ENCODE results near the gene CRHR2. TPM values are rescaled to one million over a fixed set of nuclear protein-coding genes. Genes with fewer than 3 reads are reported as not detected.

CRHR2 gene
- total and polyA plus RNA-seq, 2 experiments from 2014 or later, result 0.14 to 1.4 TPM

DNA sequence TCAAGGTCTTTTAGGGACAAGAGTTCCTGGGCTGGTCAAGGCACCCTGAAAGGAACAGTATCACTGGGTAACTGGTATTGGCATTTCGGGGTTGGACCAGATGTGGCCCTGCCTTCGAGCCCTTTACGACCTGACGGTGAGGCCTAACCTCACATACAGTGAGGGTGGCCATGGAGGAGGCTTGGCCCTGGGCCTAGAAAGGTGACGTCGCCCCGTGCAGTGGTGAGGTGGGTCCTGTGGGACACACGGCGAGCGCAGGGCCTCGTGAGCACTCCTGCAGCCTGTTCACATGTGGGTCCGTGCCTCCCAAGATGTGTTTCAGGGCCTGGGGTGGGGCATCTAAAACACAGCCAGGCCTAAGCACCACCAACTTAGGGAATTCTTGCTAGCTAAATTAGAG is 36.1 kb downstream of the CRHR2 start:
- Histone ChIP-seq H3K4me2 (no peak overlapping the region), H3F3A (replicated peaks; ENCODE audit: low read depth) (no peaks in the 10 kb centered on the region; the same call in 1 of the 2 replicates), H4K20me1 (replicated peaks; ENCODE audit: insufficient read depth) (no peaks in the 10 kb centered on the region; the same call in 1 of the 2 replicates), H3K27ac (ENCODE audit: low read depth) (no peak overlapping the region), H3K4me3 (no peak overlapping the region), H3K79me2 (replicated peaks; ENCODE audit: insufficient read depth) (peaks cover 6% of the 10 kb centered on the region; the same call in 1 of the 2 replicates), H3K4me1 (ENCODE audit: insufficient read depth) (peaks cover 13% of the 10 kb centered on the region), H3K9me2 (ENCODE audit: insufficient read depth) (0 out of 2 replicates have a peak, but pooled peaks cover 6% of the 10 kb centered on the region), H3K36me3 (ENCODE audit: insufficient read depth) (no peaks in the 10 kb centered on the region), H3K27me3 (ENCODE audit: insufficient read depth) (no peaks in the 10 kb centered on the region), H2AFZ (no peak overlapping the region)
- Mint-ChIP-seq H3K27ac (no peak overlapping the region), H3K27me3 (ENCODE audit: insufficient read depth, low read depth, poor library complexity) (peaks cover 10% of the 10 kb centered on the region), H3K4me1 (peaks cover 23% of the 10 kb centered on the region), H3K4me3 (no peak overlapping the region), H3K36me3 (ENCODE audit: low read depth) (peaks cover 33% of the 10 kb centered on the region), H3K9me3 (no peaks in the 10 kb centered on the region)
- TF ChIP-seq, protein P1, sequence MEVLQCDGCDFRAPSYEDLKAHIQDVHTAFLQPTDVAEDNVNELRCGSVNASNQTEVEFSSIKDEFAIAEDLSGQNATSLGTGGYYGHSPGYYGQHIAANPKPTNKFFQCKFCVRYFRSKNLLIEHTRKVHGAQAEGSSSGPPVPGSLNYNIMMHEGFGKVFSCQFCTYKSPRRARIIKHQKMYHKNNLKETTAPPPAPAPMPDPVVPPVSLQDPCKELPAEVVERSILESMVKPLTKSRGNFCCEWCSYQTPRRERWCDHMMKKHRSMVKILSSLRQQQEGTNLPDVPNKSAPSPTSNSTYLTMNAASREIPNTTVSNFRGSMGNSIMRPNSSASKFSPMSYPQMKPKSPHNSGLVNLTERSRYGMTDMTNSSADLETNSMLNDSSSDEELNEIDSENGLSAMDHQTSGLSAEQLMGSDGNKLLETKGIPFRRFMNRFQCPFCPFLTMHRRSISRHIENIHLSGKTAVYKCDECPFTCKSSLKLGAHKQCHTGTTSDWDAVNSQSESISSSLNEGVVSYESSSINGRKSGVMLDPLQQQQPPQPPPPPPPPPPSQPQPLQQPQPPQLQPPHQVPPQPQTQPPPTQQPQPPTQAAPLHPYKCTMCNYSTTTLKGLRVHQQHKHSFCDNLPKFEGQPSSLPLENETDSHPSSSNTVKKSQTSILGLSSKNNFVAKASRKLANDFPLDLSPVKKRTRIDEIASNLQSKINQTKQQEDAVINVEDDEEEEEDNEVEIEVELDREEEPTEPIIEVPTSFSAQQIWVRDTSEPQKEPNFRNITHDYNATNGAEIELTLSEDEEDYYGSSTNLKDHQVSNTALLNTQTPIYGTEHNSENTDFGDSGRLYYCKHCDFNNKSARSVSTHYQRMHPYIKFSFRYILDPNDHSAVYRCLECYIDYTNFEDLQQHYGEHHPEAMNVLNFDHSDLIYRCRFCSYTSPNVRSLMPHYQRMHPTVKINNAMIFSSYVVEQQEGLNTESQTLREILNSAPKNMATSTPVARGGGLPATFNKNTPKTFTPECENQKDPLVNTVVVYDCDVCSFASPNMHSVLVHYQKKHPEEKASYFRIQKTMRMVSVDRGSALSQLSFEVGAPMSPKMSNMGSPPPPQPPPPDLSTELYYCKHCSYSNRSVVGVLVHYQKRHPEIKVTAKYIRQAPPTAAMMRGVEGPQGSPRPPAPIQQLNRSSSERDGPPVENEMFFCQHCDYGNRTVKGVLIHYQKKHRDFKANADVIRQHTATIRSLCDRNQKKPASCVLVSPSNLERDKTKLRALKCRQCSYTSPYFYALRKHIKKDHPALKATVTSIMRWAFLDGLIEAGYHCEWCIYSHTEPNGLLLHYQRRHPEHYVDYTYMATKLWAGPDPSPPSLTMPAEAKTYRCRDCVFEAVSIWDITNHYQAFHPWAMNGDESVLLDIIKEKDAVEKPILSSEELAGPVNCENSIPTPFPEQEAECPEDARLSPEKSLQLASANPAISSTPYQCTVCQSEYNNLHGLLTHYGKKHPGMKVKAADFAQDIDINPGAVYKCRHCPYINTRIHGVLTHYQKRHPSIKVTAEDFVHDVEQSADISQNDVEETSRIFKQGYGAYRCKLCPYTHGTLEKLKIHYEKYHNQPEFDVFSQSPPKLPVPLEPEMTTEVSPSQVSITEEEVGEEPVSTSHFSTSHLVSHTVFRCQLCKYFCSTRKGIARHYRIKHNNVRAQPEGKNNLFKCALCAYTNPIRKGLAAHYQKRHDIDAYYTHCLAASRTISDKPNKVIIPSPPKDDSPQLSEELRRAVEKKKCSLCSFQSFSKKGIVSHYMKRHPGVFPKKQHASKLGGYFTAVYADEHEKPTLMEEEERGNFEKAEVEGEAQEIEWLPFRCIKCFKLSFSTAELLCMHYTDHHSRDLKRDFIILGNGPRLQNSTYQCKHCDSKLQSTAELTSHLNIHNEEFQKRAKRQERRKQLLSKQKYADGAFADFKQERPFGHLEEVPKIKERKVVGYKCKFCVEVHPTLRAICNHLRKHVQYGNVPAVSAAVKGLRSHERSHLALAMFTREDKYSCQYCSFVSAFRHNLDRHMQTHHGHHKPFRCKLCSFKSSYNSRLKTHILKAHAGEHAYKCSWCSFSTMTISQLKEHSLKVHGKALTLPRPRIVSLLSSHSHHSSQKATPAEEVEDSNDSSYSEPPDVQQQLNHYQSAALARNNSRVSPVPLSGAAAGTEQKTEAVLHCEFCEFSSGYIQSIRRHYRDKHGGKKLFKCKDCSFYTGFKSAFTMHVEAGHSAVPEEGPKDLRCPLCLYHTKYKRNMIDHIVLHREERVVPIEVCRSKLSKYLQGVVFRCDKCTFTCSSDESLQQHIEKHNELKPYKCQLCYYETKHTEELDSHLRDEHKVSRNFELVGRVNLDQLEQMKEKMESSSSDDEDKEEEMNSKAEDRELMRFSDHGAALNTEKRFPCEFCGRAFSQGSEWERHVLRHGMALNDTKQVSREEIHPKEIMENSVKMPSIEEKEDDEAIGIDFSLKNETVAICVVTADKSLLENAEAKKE (CRISPR knock-in tag; IDR thresholded peaks at IDR 0.05), result no peak
- TF ChIP-seq POLR2AphosphoS5 (IDR thresholded peaks at IDR 0.05; ENCODE audit: low read depth), result no peak
- no peak for TF ChIP-seq CREB1 (CRISPR knock-in tag; IDR thresholded peaks at IDR 0.05; ENCODE audit: low read depth)
- no peak for TF ChIP-seq EZH2 (IDR thresholded peaks at IDR 0.05; ENCODE audit: low read depth, unreplicated experiment)
- TF ChIP-seq STAT1 (IDR thresholded peaks at IDR 0.05; ENCODE audit: unreplicated experiment), result no peak
- no peak for TF ChIP-seq ETS1 (IDR thresholded peaks at IDR 0.05)
- TF ChIP-seq CTCF (conservative IDR thresholded peaks at IDR 0.05; ENCODE audit: low read depth in 2 of 2), result no peak
- TF ChIP-seq NANOG (IDR thresholded peaks at IDR 0.05; ENCODE audit: borderline replicate concordance), result no peak
- no peak for TF ChIP-seq ZNF114 (CRISPR knock-in tag; IDR thresholded peaks at IDR 0.05)
- TF ChIP-seq JUNB (IDR thresholded peaks at IDR 0.05; ENCODE audit: unreplicated experiment), result no peak
- TF ChIP-seq EZH2phosphoT487 (IDR thresholded peaks at IDR 0.05; ENCODE audit: unreplicated experiment), result no peak
- DNase-seq (ENCODE audit: low spot score) (no peak), ATAC-seq (no peak)

All from GM23338 (cell line).